Occipital lobe (tissue), 2 donors: ENCODE measurements around the gene MARK2. TPM values are rescaled to one million over a fixed set of nuclear protein-coding genes. Genes with fewer than 3 reads are reported as not detected.

Experiments used
- DNase-seq: peaks from one replicate; lab custom pipeline; 2025; lab: John Stamatoyannopoulos, UW
- total RNA-seq: library from RNA; depleted of rRNA; stranded (reverse); fragments of >200 nt; gene quantifications from one replicate; pipeline ENCODE4 v1.2.3, GENCODE V29; 2014

The MARK2 gene
- total RNA-seq, 1 donor from 2014 or later = 10.8 TPM

- DNase-seq = no peak
These were observed 83.8 kb downstream of the MARK2 start for GRCh38 chr11:63922673-63923192.

- DNase-seq = no peak
These were observed 84.4 kb downstream of the MARK2 start for GRCh38 chr11:63923319-63923718.

- no peak for DNase-seq
These were observed 90.7 kb downstream of the MARK2 start for GRCh38 chr11:63929616-63930015.

GRCh38 chr11:63931045-63931444, 92.1 kb downstream of the MARK2 start:
- DNase-seq = no peak

- peak; percentile 58 for DNase-seq
These were observed 93.0 kb downstream of the MARK2 start for GRCh38 chr11:63931876-63932275.

- DNase-seq = no peak
These were observed 94.5 kb downstream of the MARK2 start for GRCh38 chr11:63933459-63933858.

- no peak for DNase-seq
These were observed 99.0 kb downstream of the MARK2 start for GRCh38 chr11:63937713-63938478.

GRCh38 chr11:63938479-63939396, 99.8 kb downstream of the MARK2 start, which contains the start of gene NAA40:
NAA40 (plus strand) TSS chr11:63939002; CDS start chr11:63939097, 95 bp downstream.
- DNase-seq = peak; percentile 84

GRCh38 chr11:63939397-63939891, 100.5 kb downstream of the MARK2 start:
- DNase-seq = no peak

- no peak for DNase-seq
These were observed 101.9 kb downstream of the MARK2 start for GRCh38 chr11:63940786-63941185.

GRCh38 chr11:63941901-63942300, 103.0 kb downstream of the MARK2 start:
- no peak for DNase-seq

GRCh38 chr11:63942803-63943202, 103.9 kb downstream of the MARK2 start:
- no peak for DNase-seq

GRCh38 chr11:63944987-63945386, 106.1 kb downstream of the MARK2 start:
- no peak for DNase-seq

- DNase-seq = peak; percentile 53
These were observed 106.7 kb downstream of the MARK2 start for GRCh38 chr11:63945477-63946163.

- DNase-seq = no peak
These were observed 113.0 kb downstream of the MARK2 start for GRCh38 chr11:63951779-63952536.

GRCh38 chr11:63952570-63952969, 113.7 kb downstream of the MARK2 start:
- DNase-seq = no peak

- no peak for DNase-seq
These were observed 119.1 kb downstream of the MARK2 start for GRCh38 chr11:63958008-63958407.
